Stimulated activated CD4-positive, alpha-beta T cell treated with anti-CD3 and anti-CD28 coated beads, Interleukin-12 subunit alpha, Interleukin-12 subunit beta, amount 100 ng/mL, for 24 hours (primary cell): ENCODE measurements around the gene NDST1.

Source experiments
- DNase-seq, 2 experiments: peaks; one replicate each; pipeline ENCODE4 v3.0.0-alpha.2; 2020; ENCODE audit warnings: low read depth in 2 of 2

The NDST1 gene

DNA sequence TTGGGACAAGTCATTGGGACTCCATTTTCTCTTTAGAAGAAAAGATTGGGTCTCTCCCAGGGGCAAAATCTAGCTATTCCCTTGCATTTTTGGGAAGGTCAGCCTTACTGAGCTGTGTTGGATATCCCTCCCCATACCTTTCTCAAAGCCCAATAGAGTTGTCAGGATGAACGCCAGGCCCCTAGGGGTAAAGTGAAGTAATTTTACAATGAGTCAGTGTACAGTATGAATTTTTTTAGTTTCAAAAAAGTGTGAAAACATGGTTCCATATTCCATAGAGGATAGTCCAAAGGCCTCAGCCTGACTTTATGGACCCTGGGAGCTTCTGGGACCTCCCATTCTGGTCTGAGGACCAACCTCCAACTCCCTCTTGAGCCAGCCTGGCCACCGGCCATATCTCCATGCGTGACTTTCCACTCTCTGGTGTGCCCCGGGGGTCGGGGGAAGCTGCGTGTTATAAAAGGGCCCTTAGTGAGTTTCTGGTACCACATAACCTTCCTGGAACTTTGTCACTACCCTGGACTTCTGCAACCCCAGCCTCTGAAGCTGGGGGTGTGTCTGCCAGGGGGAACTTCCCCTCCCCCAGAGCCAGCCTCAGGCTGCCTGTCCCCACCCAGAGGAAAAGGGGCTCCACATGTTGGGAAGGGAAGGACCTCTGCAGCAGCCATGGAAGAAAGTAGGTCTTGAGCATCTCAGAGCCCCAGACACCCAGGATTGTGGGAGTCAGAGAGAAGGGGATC lies 80.1 kb downstream of the NDST1 start:
- DNase-seq = no peak

GRCh38 chr5:150588596-150588890 lies 80.6 kb downstream of the NDST1 start:
- no peak for DNase-seq

DNA sequence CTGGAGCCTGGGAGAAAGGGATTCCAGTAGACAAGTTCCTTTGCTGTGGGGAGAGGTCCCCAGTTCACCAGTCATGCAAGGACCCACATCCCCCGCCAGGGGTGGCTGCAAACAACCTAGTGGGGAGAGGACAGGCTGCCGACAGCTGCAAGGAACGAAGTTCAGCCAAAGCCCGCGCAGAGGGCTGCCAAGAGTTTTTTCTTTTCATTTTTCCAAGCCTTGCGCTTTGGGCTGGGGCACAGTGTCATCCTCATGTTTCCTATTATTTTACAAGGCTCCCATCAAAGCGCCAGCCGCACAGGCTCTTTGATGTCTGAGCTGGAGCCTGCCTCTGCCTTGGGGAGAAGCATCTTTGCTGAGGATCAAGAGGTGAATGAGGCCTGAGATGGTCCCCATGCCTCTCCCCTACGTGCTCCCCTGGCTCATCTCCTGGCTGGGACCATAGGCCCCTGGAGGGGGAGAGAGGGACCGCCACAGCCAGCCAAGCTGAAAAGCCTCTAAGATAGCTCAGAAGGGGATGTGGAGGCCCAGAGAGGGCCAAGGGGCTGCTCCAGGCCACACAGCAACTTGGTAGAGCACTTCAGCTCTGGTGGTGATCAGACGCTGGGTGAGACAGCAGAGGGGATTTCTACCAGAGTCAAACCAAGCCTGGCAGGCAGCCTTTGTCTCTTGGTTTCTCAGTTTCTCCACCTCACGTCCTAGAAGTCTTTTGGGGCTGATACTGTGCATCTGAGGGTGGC lies 82.1 kb downstream of the NDST1 start:
- DNase-seq = no peak

- DNase-seq = no peak
Measured at GRCh38 chr5:150590979-150591695, 83.2 kb downstream of the NDST1 start.

DNA sequence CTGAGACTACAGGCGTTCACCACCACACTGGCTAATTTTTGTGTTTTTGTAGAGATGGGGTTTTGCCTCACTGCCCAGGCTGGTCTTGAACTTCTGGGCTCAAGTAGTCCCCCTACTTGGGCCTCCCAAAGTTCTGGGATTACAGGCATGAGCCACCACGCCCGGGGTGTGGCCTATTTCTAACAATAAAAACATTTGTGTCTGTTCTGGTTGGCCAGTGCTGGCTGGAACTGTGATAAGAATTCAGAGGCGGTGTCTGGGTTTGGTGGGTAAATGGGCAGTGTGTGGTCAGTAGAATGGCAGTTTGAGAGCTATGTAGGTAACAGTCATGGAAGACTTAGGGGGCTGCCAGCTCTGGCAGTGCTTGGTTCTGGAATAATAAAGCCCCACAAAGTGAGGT lies 85.7 kb downstream of the NDST1 start:
- no peak for DNase-seq

GRCh38 chr5:150593996-150594395 lies 86.1 kb downstream of the NDST1 start:
- DNase-seq = no peak

GRCh38 chr5:150595466-150596031 lies 87.6 kb downstream of the NDST1 start:
- DNase-seq = no peak

DNA sequence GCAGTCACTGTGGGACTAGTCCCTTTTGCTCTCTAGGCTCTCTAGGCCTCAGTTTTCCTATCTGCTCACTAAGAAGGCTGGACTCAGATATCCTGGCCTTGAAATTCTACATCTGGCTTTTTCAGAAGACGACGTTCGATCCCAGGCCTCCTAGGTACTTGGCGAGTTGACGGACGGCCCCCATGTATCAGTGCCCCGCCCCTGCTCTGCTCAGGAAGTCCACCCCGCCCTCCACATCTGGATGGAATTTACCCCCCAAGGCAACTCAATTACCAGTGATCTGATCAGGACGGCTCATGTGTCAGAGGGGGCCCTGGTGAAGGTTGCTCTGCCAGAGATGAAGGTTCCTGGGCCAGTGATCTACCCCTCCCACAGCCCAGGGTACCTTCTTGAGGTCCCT lies 88.4 kb downstream of the NDST1 start:
- DNase-seq = no peak

GRCh38 chr5:150596826-150597225 lies 88.9 kb downstream of the NDST1 start:
- DNase-seq = no peak

DNA sequence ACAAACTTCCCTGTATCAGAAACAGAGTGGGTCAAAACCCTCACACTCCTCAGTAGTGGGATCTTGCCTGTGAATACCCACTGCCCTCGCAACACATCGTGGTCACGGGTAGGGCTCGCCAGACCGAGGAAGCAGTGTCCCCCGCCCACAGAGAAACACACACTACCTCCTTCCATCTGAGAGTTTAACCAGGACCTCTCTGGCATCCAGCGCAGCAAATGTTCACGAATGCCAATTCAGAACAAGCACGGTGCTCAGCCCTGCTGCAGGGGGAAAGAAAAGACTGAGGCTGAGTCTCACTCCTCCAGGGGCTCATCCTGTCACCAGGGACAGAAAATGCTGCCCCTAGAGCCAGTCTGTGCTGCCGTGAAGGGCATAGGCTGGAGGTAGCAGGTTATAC lies 90.1 kb downstream of the NDST1 start:
- DNase-seq = no peak

- DNase-seq = no peak
Measured at GRCh38 chr5:150598821-150599273, 90.9 kb downstream of the NDST1 start.

- no peak for DNase-seq
Measured at GRCh38 chr5:150599281-150599680, 91.3 kb downstream of the NDST1 start.

GRCh38 chr5:150599917-150600511 lies 92.1 kb downstream of the NDST1 start:
- DNase-seq = no peak

GRCh38 chr5:150600616-150601490 lies 92.9 kb downstream of the NDST1 start:
- no peak for DNase-seq

GRCh38 chr5:150601491-150602345 lies 93.8 kb downstream of the NDST1 start:
- no peak for DNase-seq

DNA sequence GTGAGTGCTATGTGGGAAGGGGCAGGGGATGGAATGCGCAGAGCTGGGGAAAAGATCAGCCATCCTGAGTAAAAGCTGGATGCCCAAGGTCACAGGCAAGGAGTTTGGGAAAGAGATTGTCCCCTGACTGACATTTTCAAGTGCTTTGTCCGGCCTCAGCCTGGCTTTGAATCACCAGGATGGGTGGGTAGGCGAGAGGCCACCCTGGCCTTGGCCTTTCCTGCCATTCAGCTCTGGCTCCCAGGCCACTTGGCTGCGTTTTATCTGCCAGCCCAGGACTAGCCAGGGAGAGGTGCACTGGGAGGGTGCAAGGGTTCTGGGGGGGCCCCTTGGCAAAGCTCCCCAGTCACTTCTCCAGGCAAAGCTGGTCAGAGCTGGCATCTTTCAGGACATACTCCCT lies 95.1 kb downstream of the NDST1 start:
- DNase-seq = no peak

DNA sequence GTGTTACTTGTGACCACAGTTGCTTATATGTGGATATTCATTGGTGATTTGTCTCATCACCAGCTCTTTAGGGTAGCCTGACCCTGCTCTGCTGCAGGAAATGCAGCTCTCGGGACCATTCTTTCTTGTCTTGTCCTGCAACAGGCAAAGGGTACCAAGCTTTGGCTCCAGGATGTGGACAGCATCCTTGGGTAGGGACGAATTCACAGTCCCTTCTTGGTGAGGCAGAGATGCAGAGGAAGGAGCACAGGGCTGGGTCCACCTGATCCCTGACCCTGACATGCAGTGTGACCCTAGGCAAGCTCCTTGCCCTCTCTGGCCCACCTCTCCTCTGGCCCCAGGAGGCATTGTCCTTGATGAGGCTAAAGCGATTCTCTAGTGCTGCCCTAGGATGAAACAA lies 95.6 kb downstream of the NDST1 start:
- no peak for DNase-seq

- no peak for DNase-seq
Measured at GRCh38 chr5:150604010-150604409, 96.1 kb downstream of the NDST1 start.

DNA sequence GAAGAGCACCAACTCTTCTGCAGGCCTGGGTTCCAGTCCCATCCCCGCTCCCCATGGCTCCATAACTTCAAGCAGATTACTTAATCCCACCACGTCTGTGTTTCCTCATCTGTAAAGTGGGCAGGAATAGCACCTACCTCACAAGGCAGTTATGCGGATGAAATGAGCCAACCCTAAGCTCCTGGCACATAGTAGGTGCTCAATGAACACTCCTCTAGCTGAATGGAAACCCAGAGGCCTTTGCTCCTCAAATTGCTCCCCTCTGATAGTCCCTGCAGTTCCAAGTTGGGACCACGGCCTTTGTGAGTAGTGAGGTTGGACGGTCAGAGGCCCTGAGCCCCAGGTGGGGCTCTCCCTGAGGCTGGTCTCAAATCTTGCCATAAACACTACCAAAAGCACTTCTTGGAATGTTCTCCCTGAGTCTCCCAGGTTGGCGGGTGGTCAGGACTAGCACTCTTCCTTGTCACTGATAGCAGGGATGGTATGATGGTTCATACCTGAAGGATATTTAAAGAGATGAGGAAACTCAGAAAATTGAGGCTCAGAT lies 97.0 kb downstream of the NDST1 start:
- no peak for DNase-seq

GRCh38 chr5:150605546-150605945 lies 97.6 kb downstream of the NDST1 start:
- DNase-seq = no peak
